Muscle of back (tissue), 13 donors: ENCODE measurements around the gene STK40. TPM values are rescaled to one million over a fixed set of nuclear protein-coding genes. Genes with fewer than 3 reads are reported as not detected.

Source experiments
- DNase-seq, 3 donors: peaks; one replicate each; pipeline versions ENCODE4 v3.0.0 to v3.0.0-alpha.2; 2013
- long read RNA-seq, 9 donors: transcript quantifications; one replicate each; lab custom pipeline, GENCODE V29; 2026
- polyA plus RNA-seq, 10 donors: library from polyadenylated mRNA; unstranded; fragments of 120-200 nt; gene quantifications; one replicate each; pipeline ENCODE4 v1.2.1, GENCODE V29; 2013; ENCODE audit not compliant: insufficient read length in 10 of 10

The STK40 gene
- 10 to 100 TPM; 18.0 to 31.0 (median 23.9) TPM for polyA plus RNA-seq
- long read RNA-seq, donor 1, transcript STK40-204 (11 exons, 3,621 nt), result major isoform, 6 of 30 reads
- long read RNA-seq, donor 1, partial matches to known transcripts, result 23 of 30 reads
- long read RNA-seq, donor 1, other reads (novel, unspliced or antisense), result 0 of 30 reads
- long read RNA-seq, donor 2, partial matches to known transcripts, result 0 of 1 reads
- long read RNA-seq, donor 2, other reads (novel, unspliced or antisense), result 0 of 1 reads
- long read RNA-seq, donor 3, result 0 reads
- long read RNA-seq, donor 4, partial matches to known transcripts, result 0 of 2 reads
- long read RNA-seq, donor 4, other reads (novel, unspliced or antisense), result 0 of 2 reads
- long read RNA-seq, donor 5, partial matches to known transcripts, result 0 of 4 reads
- long read RNA-seq, donor 5, other reads (novel, unspliced or antisense), result 0 of 4 reads
- long read RNA-seq, donor 6, partial matches to known transcripts, result 0 of 3 reads
- long read RNA-seq, donor 6, other reads (novel, unspliced or antisense), result 0 of 3 reads
- long read RNA-seq, donor 7, partial matches to known transcripts, result 7 of 10 reads
- long read RNA-seq, donor 7, other reads (novel, unspliced or antisense), result 0 of 10 reads
- long read RNA-seq, donor 8, partial matches to known transcripts, result 0 of 2 reads
- long read RNA-seq, donor 8, other reads (novel, unspliced or antisense), result 0 of 2 reads
- long read RNA-seq, donor 9, partial matches to known transcripts, result 0 of 1 reads
- long read RNA-seq, donor 9, other reads (novel, unspliced or antisense), result 0 of 1 reads

- DNase-seq, result peak; percentile 99 to 100 (median 99)
These were observed at the start of gene STK40 for GRCh38 chr1:36385410-36386264. STK40 (minus strand) TSS chr1:36385924; CDS start chr1:36361332, 24,592 bp downstream.

GRCh38 chr1:36433102-36433501 is 47.4 kb upstream of the STK40 start:
- DNase-seq, result no peak

GRCh38 chr1:36432616-36433015 is 46.9 kb upstream of the STK40 start:
- DNase-seq, result no peak

GRCh38 chr1:36425791-36426190 is 40.1 kb upstream of the STK40 start:
- no peak for DNase-seq

- no peak for DNase-seq
These were observed 35.9 kb upstream of the STK40 start for GRCh38 chr1:36421649-36422048.

- DNase-seq, result peak; percentile 73 to 92 (median 86)
These were observed 35.2 kb upstream of the STK40 start for GRCh38 chr1:36420836-36421317.

GRCh38 chr1:36420409-36420808 is 34.7 kb upstream of the STK40 start:
- DNase-seq, result no peak

GRCh38 chr1:36419569-36419968 is 33.8 kb upstream of the STK40 start:
- no peak for DNase-seq

- no peak for DNase-seq
These were observed 33.4 kb upstream of the STK40 start for GRCh38 chr1:36419140-36419539.

- DNase-seq, result no peak
These were observed 32.2 kb upstream of the STK40 start for GRCh38 chr1:36417931-36418330.

GRCh38 chr1:36415661-36416326 is 30.1 kb upstream of the STK40 start:
- no peak for DNase-seq

GRCh38 chr1:36414384-36414783 is 28.7 kb upstream of the STK40 start:
- DNase-seq, result no peak

GRCh38 chr1:36411674-36412648 is 26.2 kb upstream of the STK40 start:
- DNase-seq, result no peak

GRCh38 chr1:36408479-36408878 is 22.8 kb upstream of the STK40 start:
- no peak for DNase-seq

- DNase-seq, result no peak
These were observed 20.7 kb upstream of the STK40 start for GRCh38 chr1:36406440-36406839.

- peak in 1 of 3 donors; percentile 32 for DNase-seq
These were observed 16.8 kb upstream of the STK40 start for GRCh38 chr1:36402504-36402890.

GRCh38 chr1:36401602-36402503 is 16.1 kb upstream of the STK40 start:
- no peak for DNase-seq

- DNase-seq, result peak in 2 of 3 donors; percentile 42 to 69
These were observed 15.3 kb upstream of the STK40 start for GRCh38 chr1:36400825-36401601.
